HCT116 (cell line): Measurements from ENCODE around the gene GNS. TPM values are rescaled to one million over a fixed set of nuclear protein-coding genes. Genes with fewer than 3 reads are reported as not detected.

Experiments
- ATAC-seq: fragments of 200-7000 bp; cut with Tn5 transposase; 2 replicates; pipeline ENCODE4 v1.9.1; 2020; ENCODE audit warnings: mild to moderate bottlenecking, moderate library complexity
- BruUV-seq: library from RNA; stranded (reverse); fragments of 400-500 nt; replicated peaks from 2 replicates; lab custom pipeline; 2021; lab: Mats Ljungman, UMichigan
- CTCF ChIA-PET: fragments of 300-600 bp; sonication (Branson Sonifier 250); formaldehyde crosslinking; loops from one replicate; lab custom pipeline; 2021; ENCODE audit warnings: antibody characterized with exemption; lab: Charles Lee
- POLR2A ChIA-PET: fragments of 300-600, 350-600 bp; sonication (Branson Sonifier 250); formaldehyde crosslinking; loops from one replicate; lab custom pipeline; 2021; ENCODE audit warnings: antibody characterized with exemption; lab: Charles Lee
- RAD21 ChIA-PET, 2 experiments: fragments of 300-600 bp; sonication (Branson Sonifier 250); formaldehyde crosslinking; loops; one replicate each; lab custom pipeline; 2023; ENCODE audit warnings: low total read pairs in 2 of 2; ENCODE audit not compliant: uncharacterized antibody in 2 of 2, unreplicated experiment in 2 of 2, low non-redundant PET in 1 of 2; lab: Charles Lee
- DNase-seq: peaks from one replicate; pipeline ENCODE4 v3.0.0-alpha.2; 2010; ENCODE audit warnings: low read depth, low spot score
- H2AFZ ChIP-seq: fragments of 200-600 bp; shearing (Covaris generic), sonication (generic); 2 replicates; pipeline ENCODE4 v1.6.1; 2017; ENCODE audit warnings: low read depth, mixed run types, mixed read lengths, antibody characterized with exemption, low read length; ENCODE audit not compliant: poor library complexity, severe bottlenecking
- H3K27ac ChIP-seq: 2 replicates; pipeline ENCODE4 v1.5.1; 2012; ENCODE audit warnings: low read depth, low read length
- H3K27me3 ChIP-seq: fragments of 200-600 bp; sonication (generic); 2 replicates; pipeline ENCODE4 v1.6.1; 2016; ENCODE audit warnings: mixed run types, low read length, mixed read lengths; ENCODE audit not compliant: insufficient read depth
- H3K36me3 ChIP-seq, 2 experiments: fragments of 200-500 bp in 1 of 2; fragments of 200-600 bp in 1 of 2; sonication (Bioruptor generic) in 1 of 2; sonication (generic) in 1 of 2; 2 replicates each; pipeline versions ENCODE4 v1.5.1 to v1.6.1; 2014 to 2016; ENCODE audit warnings: low read length in 2 of 2, inconsistent platforms in 1 of 2, mixed read lengths in 1 of 2, mixed run types in 1 of 2; ENCODE audit not compliant: insufficient read depth in 2 of 2, control insufficient read depth in 1 of 2
- H3K4me1 ChIP-seq, 2 experiments: fragments of 200-600 bp in 1 of 2; sonication (generic) in 1 of 2; 2 replicates each; pipeline versions ENCODE4 v1.5.1 to v1.6.1; 2012 to 2017; ENCODE audit warnings: low read length in 2 of 2, inconsistent platforms in 1 of 2, mild to moderate bottlenecking in 1 of 2, mixed read lengths in 1 of 2, mixed run types in 1 of 2, moderate library complexity in 1 of 2; ENCODE audit not compliant: insufficient read depth in 2 of 2, control insufficient read depth in 1 of 2
- H3K4me2 ChIP-seq: fragments of 200-600 bp; sonication (generic); 2 replicates; pipeline ENCODE4 v1.6.1; 2017; ENCODE audit warnings: mixed run types, low read length, mixed read lengths
- H3K4me3 ChIP-seq, 2 experiments: fragments of 200-600 bp in 1 of 2; sonication (generic) in 1 of 2; replicated peaks in 1 of 2; 2 replicates each; pipeline ENCODE4 v1.5.1; 2011 to 2016; ENCODE audit warnings: low read length in 2 of 2, control low read depth in 1 of 2, low read depth in 1 of 2, mild to moderate bottlenecking in 1 of 2, mixed read lengths in 1 of 2, mixed run types in 1 of 2
- H3K79me2 ChIP-seq: fragments of 200-600 bp; sonication (generic); 2 replicates; pipeline ENCODE4 v1.6.1; 2017; ENCODE audit warnings: mild to moderate bottlenecking, mixed run types, low read length, moderate library complexity, mixed read lengths; ENCODE audit not compliant: insufficient read depth
- H3K9ac ChIP-seq: fragments of 200-600 bp; sonication (generic); 2 replicates; pipeline ENCODE4 v1.6.1; 2016; ENCODE audit warnings: low read length, mixed read lengths
- H3K9me2 ChIP-seq: fragments of 200-600 bp; sonication (generic), shearing (Covaris generic); 2 replicates; pipeline ENCODE4 v1.6.1; 2017; ENCODE audit warnings: mixed run types, mild to moderate bottlenecking, moderate library complexity; ENCODE audit not compliant: insufficient read depth
- H3K9me3 ChIP-seq, 2 experiments: fragments of 200-500 bp in 1 of 2; fragments of 200-600 bp in 1 of 2; sonication (Bioruptor generic) in 1 of 2; sonication (generic) in 1 of 2; 2 replicates each; pipeline ENCODE4 v1.6.1; 2014 to 2017; ENCODE audit warnings: low read length in 2 of 2, mixed read lengths in 2 of 2, inconsistent platforms in 1 of 2, low read depth in 1 of 2, mild to moderate bottlenecking in 1 of 2, mixed run types in 1 of 2, moderate library complexity in 1 of 2; ENCODE audit not compliant: control insufficient read depth in 1 of 2, insufficient read depth in 1 of 2
- H4K20me1 ChIP-seq: fragments of 200-600 bp; sonication (generic), shearing (Covaris generic); 2 replicates; pipeline ENCODE4 v1.6.1; 2017; ENCODE audit warnings: mixed run types, mild to moderate bottlenecking, moderate library complexity; ENCODE audit not compliant: insufficient read depth
- ATF3 ChIP-seq: IDR thresholded peaks from 2 replicates; pipeline ENCODE4 v1.6.1; 2012
- CEBPB ChIP-seq: IDR thresholded peaks from 2 replicates; pipeline ENCODE4 v1.6.1; 2012; ENCODE audit warnings: low read depth
- CTCF ChIP-seq, 3 experiments: fragments of 200-600 bp in 1 of 3; sonication (generic) in 1 of 3; IDR thresholded peaks in 2 of 3; conservative IDR thresholded peaks in 1 of 3; 2 replicates each; pipeline ENCODE4 v1.5.1; 2012 to 2017; ENCODE audit warnings: low read depth in 2 of 3, low read length in 2 of 3, antibody characterized with exemption in 1 of 3, borderline replicate concordance in 1 of 3, control low read depth in 1 of 3, mild to moderate bottlenecking in 1 of 3, mixed read lengths in 1 of 3, mixed run types in 1 of 3, moderate library complexity in 1 of 3; ENCODE audit not compliant: insufficient read depth in 1 of 3
- ELF1 ChIP-seq: IDR thresholded peaks from 2 replicates; pipeline ENCODE4 v1.6.1; 2012; ENCODE audit warnings: low read depth, borderline replicate concordance
- EZH2 ChIP-seq: fragments of 200-600 bp; sonication (generic); IDR thresholded peaks from 2 replicates; pipeline ENCODE4 v1.6.1; 2017; ENCODE audit warnings: antibody characterized with exemption, mixed run types
- JUND ChIP-seq: IDR thresholded peaks from 2 replicates; pipeline ENCODE4 v1.6.1; 2012
- MAX ChIP-seq: IDR thresholded peaks from 2 replicates; pipeline ENCODE4 v1.6.1; 2012
- POLR2AphosphoS5 ChIP-seq: IDR thresholded peaks from 2 replicates; pipeline ENCODE4 v1.6.1; 2011; ENCODE audit warnings: mild to moderate bottlenecking, low read depth, low read length, moderate library complexity
- SIN3A ChIP-seq: IDR thresholded peaks from 2 replicates; pipeline ENCODE4 v1.6.1; 2012; ENCODE audit warnings: low read depth
- TCF7L2 ChIP-seq: IDR thresholded peaks from 2 replicates; pipeline ENCODE4 v1.7.0; 2011; ENCODE audit warnings: borderline replicate concordance, inconsistent platforms; ENCODE audit not compliant: insufficient read depth, insufficient read length; ENCODE audit errors: extremely low read depth
- ZBTB33 ChIP-seq: IDR thresholded peaks from 2 replicates; pipeline ENCODE4 v1.6.1; 2011; ENCODE audit warnings: mild to moderate bottlenecking, low read length, moderate library complexity; ENCODE audit not compliant: insufficient replicate concordance; ENCODE audit errors: extremely low read depth
- ZNF274 ChIP-seq: fragments of 200-500 bp; sonication (Bioruptor generic); IDR thresholded peaks from 2 replicates; pipeline ENCODE4 v1.6.1; 2014; ENCODE audit warnings: mild to moderate bottlenecking, low read depth, low read length, inconsistent platforms
- intact Hi-C: fragments of 100-400 bp; cut with micrococcal nuclease; formaldehyde crosslinking; loops from 2 replicates; pipeline ENCODE4 v1.10.0; 2022
- total RNA-seq: library from RNA; stranded (reverse); gene quantifications from one replicate; pipeline ENCODE4 v1.2.1, GENCODE V29; 2021; ENCODE audit not compliant: unreplicated experiment

Gene GNS
- total RNA-seq, 1 experiment from 2014 or later, result 45.7 TPM

GRCh38 chr12:64737539-64737938 is 21.7 kb downstream of the GNS start:
- POLR2A ChIA-PET, result no interaction called here
- no peak overlapping the region for H2AFZ ChIP-seq
- H3K79me2 ChIP-seq, result no peaks in the 10 kb centered on the region
- no peak overlapping the region for H3K27ac ChIP-seq
- no peak for ATAC-seq
- peaks cover 11 to 12% of the 10 kb centered on the region in 2 experiments for H3K4me1 ChIP-seq
- no peaks in the 10 kb centered on the region for H3K9me2 ChIP-seq
- no peak overlapping the region for H3K9ac ChIP-seq
- TF ChIP-seq EZH2, result no peak
- peak; percentile 41; the same call in 1 of the 2 replicates for TF ChIP-seq POLR2AphosphoS5
- peak; percentile 74 for TF ChIP-seq MAX
- peak; percentile 71 for TF ChIP-seq CEBPB
- no peak for TF ChIP-seq ZBTB33
- RAD21 ChIA-PET, result no interaction called here
- BruUV-seq, result no TSS peak
- peaks cover 2 to 6% of the 10 kb centered on the region in 2 experiments; a peak in 2 of 4 replicates for H3K36me3 ChIP-seq
- H3K27me3 ChIP-seq, result no peaks in the 10 kb centered on the region
- H3K9me3 ChIP-seq, result no peaks in the 10 kb centered on the region
- no peaks in the 10 kb centered on the region for H4K20me1 ChIP-seq
- no peak overlapping the region for H3K4me2 ChIP-seq
- intact Hi-C loops, result no loop called here
- CTCF ChIA-PET, result interaction anchor here (1.5 kb wide), 1 partner anchor 39 kb away, joined by 5 read pairs; no protein-coding TSS in a partner anchor
- no peak overlapping the region for H3K4me3 ChIP-seq
- DNase-seq, result peak; percentile 15

- Histone ChIP-seq H3K9me2 (no peaks in the 10 kb centered on the region), H4K20me1 (no peaks in the 10 kb centered on the region), H3K4me1 (peaks cover 11 to 12% of the 10 kb centered on the region in 2 experiments), H3K4me3 (no peak overlapping the region), H3K27ac (no peak overlapping the region), H3K4me2 (no peak overlapping the region), H3K9ac (no peak overlapping the region), H2AFZ (no peak overlapping the region), H3K36me3 (peaks cover 2 to 6% of the 10 kb centered on the region in 2 experiments; a peak in 1 of 4 replicates), H3K27me3 (no peaks in the 10 kb centered on the region), H3K9me3 (no peaks in the 10 kb centered on the region), H3K79me2 (no peaks in the 10 kb centered on the region)
- no peak for ATAC-seq
- BruUV-seq, result no TSS peak
- intact Hi-C loops, result no loop called here
- POLR2A ChIA-PET, result no interaction called here
- CTCF ChIA-PET, result no interaction called here
- RAD21 ChIA-PET, result no interaction called here
- DNase-seq, result no peak
- no peak for TF ChIP-seq EZH2
- TF ChIP-seq CTCF (IDR thresholded peaks at IDR 0.05 in 2 of 3, conservative IDR thresholded peaks at IDR 0.05 in 1 of 3; ENCODE audit: borderline replicate concordance in 1 of 3, insufficient read depth in 1 of 3, low read depth in 2 of 3, low read length in 2 of 3), result no peak
- no peak for TF ChIP-seq CEBPB
- TF ChIP-seq ATF3, result no peak
- no peak for TF ChIP-seq ZNF274
- no peak for TF ChIP-seq ELF1
- TF ChIP-seq ZBTB33, result no peak
- TF ChIP-seq TCF7L2, result no peak
- TF ChIP-seq SIN3A, result no peak
- no peak for TF ChIP-seq JUND
These were observed 22.4 kb downstream of the GNS start for GRCh38 chr12:64736771-64737170.
